HG03521 (cell line): ENCODE results near the gene POLK.
"Not testable (repeated sequence)": the region's sequence is repeated elsewhere in the genome, so short reads cannot be mapped to it uniquely, and the experiment has no call there.

Experiments
- ATAC-seq: cut with Tn5 transposase; IDR thresholded peaks from one replicate; pipeline ENCODE4 v1.9.1; 2021; ENCODE audit warnings: mild to moderate bottlenecking, moderate library complexity; ENCODE audit not compliant: unreplicated experiment

Gene POLK

DNA sequence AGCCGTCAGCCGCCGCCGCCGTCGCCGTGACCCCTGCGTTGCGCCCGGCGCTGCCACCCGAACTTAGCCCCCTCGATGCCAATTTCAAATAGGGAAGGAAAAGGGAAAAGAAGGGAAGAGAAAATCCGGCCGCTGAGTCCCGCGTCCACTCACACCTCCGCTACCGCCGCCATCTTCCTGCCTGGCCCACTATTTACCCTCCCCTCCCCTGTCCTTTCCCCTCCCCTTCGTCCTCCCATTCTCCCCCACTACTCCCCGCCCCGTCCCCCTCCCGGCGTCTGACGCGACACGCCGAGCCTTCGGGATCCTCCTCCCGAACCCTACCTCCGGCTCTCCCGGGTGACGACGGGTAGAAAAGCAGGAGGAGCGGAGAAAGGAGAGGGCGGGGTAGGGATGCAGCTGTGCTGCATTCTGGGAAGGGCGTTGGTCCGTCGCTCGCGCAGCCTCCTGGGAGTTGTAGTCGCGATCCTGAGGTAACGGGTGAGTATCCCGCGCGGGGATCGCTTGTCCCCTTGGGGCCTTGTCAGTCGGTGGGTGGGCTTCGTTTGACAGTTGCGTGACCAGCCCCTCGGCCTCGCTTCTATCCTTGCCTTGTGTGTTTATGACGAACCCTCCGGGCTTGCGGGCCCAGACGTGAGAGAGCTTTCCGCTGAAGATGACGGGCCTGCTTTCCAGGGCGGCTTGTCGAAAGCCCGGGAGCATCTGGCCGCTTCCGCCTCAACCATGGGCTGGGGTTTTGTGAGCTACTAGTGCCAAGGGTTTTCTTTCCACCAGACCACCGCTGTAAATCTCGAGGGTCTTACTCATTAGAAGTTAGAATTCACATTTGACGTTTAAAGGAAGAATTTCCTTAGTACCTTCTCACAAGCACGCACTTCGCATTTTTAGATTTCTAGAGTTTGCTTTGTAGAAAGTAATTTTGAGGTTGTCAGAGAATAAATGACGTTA is at the start of gene POLK, which contains the start of gene CERT1:
POLK (plus strand) TSS at position 457 of the 948 bp plus-strand sequence.
CERT1 (minus strand) TSS at position 195 of the 948 bp plus-strand sequence. CDS start 422 bp downstream, outside the sequence.
- ATAC-seq = peak; percentile 82

DNA sequence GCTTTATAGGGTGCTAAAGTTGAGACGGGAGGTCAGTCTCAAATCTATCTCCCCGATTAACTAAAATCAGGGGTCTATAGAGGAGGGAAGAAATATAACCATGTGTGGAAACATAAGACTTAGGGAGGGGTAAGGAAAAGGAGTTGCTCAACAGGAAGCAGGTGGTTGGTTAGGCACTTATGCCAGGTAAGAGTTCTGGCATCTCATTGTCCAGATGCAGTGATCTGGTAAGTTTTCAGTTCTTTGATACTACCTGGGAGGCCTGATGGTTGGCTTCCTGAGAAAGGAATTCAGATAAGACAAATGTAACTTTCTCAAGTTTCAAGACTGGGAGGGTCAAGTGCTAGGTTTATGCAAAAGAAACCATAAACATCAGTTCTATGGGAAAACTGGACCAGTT is 48.0 kb upstream of the POLK start:
- ATAC-seq = no peak

DNA sequence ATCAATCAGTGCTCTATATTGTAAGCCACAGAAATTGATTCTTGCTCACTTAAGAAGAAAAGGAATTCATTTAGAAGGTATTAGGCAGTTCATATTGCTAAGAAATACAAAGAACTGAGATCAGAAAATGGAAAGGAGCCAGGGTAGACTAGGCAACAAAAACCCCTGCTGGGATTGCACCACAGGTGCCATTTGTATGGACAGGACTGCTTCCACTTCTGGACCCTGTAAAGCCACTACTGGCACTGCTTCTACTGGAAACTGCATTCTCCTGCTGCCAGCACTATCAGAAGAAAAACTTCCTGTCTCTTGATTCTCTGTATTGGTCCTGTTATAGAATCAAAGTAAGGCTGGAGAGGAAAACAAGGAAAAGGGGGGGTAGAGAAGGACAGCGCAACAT is 46.2 kb upstream of the POLK start:
- ATAC-seq = no peak

DNA sequence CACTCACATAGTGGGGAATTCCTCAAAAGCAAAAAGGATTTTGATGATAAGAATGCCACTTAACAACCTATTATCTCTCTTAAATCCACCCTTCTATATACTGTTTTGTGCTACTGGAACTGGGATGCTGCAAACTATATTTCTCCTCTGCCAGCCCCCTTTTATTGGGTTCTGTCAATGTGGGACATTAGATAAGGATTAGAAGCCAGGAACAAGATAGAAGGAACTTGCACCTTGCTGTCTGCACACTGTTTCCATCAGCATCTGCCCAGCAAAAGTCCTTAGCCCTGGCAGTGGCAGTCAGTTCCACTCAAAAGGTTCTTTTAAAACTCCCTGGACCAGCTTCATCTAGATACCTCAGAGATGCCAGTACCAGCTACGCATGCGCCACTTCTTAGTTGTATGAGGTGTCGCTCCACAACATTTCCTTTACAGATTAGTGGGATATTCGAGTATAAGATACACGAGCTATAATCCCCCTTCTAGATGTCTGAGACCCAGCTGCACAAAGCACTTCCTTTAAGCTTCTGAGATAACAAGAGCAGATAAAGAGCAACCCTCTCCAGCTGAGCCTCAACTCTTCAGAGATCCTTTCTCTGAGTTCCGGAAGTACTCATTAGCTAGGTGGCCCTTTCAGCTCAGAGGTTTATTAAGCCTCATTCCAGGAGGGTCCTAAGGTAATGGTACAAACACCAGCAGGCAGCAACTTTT is 45.5 kb upstream of the POLK start:
- no peak for ATAC-seq

DNA sequence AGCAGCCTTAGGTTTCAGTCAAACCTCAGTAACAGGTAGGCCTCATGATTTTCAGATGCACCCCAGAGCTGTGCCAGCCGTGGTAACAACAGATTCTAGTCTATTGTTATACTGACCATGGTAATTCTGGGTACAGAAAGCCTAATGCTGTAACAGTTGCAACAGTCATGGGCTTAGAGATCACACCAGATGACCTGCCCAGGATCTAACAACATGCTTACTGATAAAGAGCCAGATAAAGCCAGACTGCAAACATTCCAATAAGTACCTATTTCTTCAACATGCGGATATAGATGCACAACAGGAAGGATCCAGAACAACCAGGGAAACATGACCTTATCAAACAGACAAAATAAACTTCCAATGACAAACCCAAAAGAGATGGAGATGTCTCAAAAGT is 43.1 kb upstream of the POLK start:
- ATAC-seq = no peak

DNA sequence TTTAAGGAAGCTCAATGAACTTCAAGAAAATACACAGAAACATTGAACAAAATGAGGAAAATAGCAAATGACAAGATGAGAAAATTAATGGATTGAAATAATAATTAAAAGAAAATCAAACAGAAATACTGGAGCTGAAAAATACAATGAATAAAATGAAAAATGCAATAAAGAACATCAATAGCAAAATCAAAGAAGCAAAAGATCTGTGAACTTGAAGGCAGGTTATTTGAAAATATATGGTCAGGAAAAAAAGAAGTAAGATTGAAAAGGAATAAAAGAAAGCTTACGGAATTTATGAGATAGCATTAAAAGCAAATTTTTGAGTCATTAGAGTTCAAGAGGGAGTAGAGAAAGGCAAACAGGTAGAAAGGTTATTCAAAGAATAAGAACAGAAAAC is 42.7 kb upstream of the POLK start:
- ATAC-seq = no peak

DNA sequence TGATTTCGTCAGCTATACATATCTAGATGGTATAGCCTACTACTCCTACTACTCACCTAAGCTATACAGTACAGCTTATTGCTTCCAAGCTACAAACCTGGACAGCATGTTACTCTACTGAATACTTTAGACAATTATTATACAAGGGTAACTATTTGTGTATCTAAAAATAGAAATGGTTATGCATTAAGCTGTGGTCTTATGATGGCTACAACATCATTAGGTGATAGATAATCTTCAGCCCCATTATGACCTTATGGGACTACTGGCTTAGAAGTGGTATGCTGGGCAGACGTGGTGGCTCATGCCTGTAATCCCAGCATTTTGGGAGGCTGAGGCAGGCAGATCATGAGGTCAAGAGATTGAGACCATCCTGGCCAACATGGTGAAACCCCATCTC is 40.5 kb upstream of the POLK start:
- ATAC-seq = no peak

DNA sequence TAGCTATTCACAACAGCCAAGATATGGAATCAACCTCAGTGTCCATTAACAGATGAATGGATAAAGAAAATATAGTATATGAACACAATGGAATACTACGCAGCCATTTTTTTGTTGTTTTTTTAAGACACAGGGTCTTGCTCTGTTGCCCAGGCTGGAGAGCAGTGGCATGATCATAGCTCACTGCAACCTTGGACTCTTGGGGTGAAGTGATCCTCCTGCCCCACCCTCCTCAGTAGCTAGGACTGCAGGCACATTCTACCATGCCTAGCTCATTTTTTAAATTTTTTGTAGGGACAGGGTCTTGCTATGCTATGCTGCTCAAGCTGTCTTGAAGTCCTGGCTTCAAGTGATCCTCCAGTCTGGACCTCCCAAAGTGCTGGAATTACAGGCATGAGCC is 38.7 kb upstream of the POLK start:
- ATAC-seq = no peak

DNA sequence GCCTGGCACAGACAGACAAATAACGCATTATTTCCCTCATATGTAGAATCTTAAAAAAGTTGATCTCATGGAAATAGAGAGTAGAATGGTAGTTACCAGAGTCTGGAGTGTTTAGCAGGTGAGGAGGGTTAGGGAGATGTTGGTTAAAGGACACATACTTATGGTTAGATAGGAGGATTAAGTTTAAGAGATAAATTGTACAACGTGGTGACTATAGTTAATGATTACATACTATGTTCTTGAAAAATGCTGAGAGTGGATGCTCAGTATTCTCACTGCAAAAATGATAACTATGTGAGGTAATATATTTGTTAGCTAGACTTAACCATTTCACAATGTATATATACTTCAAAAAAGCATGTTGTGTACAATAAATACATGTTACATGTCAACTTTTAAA is 38.2 kb upstream of the POLK start:
- no peak for ATAC-seq

DNA sequence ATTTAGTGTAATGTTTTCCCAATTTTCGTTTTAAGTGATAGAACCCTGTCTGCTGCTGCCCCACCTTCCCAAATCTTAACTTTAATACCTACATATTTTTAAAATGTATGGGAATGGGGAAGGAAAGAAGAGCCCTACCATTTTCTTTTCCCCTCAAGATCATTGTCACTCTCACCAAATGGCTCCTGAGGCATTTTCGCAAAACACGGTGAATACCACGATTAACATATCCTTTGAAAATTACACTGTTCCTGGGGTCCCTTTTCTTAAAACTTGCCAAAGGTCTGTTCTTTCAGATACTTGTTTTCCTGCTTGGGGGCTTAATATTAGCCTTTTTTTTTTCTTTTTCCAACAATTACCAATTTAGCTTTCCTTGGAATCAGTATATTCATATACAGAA is 36.3 kb upstream of the POLK start:
- no peak for ATAC-seq

DNA sequence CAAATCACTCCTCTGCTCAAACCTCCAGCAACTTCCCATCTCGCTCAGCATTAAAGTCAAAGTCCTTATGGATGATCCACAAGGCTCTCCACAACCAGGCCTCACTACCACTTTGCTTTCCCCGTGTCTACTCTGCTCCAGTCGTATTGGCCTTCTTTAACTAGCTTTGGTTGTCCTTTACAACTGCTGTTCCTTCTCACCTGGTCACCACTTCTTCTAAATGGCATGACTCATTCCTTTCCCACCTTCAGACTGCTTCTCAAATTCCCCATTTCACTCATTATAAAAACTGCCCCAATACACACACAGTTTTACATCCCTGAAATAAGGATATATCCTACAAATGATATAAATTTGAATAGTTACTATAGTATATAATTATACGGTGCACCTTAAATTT is 30.7 kb upstream of the POLK start:
- ATAC-seq = no peak

DNA sequence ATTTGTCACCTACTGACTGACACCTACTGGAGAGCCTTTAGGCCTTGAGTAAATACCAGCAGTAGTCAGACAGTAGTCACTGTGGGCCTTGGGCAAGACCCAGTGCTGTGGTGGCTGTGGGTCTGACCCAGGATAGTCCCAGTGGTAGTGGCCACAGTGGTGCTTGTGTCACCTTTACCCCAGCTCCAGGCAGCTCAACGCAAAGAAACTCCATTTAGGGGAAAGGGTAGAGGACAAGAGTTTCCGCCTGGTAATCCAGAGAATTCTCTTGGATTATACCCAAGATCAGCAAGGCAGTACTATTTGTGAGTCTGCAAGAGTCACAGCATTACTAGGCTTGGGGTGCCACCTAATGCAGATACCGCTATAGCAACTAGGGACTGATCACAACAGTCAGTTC is 29.2 kb upstream of the POLK start:
- ATAC-seq = no peak

DNA sequence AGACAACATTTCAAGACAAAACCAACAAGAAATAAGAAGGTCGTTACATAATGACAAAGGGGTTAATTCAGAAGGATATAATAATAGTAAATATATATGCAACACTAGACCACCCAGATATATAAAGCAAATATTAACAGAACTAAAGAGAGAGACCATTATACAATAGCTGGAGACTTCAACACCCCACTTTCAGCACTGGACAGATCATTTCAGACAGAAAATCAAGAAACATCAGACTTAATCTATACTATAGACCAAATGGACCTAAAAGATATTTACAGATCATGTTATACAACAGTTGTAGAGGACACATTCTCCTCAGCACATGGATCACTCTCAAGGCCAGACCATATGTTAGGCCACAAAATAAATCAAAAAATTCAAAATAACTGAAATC is 27.1 kb upstream of the POLK start:
- no peak for ATAC-seq

DNA sequence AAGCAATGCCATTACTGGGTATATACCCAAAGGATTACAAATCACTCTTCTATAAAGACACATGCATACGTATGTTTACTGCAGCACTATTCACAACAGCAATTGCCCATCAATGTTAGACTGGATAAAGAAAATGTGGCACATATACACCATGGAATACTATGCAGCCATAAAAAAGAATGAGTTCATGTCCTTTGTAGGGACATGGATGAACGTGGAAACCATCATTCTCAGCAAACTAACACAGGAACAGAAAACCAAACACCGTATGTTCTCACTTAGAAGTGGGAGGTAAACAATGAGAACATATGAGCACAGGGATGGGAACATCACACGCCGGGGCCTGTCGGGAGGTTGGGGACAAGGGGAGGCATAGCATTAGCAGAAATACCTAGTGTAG is 21.8 kb upstream of the POLK start:
- ATAC-seq = not testable (repeated sequence)

DNA sequence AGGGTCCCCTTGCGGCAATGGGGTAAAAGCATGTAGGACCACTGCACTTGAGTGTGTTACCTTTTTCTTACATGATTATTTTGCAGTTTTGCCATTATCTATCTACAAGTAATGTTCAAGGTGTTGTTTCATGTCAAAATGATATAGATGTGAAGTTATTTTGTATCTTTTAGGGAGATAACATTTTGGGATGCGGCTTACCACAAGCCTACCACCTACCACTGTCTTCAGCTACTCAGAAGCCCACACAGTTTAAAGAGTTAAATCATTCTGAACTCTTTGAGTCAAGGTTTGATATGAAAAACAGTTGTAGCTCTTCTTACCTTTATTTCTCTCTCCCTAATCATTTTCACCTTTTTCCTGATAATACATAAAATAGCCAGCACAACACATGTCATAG is 20.1 kb upstream of the POLK start:
- no peak for ATAC-seq

DNA sequence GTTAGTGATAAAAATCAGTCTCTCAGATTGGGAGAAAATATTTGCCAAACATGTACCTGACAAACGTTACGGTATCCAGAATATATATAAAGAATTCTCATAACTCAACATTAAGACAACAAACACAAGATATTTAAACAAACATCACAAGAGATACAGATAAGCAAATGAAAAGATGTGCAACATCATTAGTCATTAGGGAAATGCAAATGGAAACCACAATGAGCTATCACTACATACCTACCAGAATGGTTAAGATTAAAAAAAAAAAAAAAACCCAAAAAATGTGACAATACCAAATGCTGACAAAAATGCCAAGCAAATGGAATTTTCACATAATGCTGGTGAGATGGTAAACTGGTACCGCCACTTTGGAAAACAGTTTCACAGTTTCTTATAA is 15.7 kb upstream of the POLK start:
- no peak for ATAC-seq

DNA sequence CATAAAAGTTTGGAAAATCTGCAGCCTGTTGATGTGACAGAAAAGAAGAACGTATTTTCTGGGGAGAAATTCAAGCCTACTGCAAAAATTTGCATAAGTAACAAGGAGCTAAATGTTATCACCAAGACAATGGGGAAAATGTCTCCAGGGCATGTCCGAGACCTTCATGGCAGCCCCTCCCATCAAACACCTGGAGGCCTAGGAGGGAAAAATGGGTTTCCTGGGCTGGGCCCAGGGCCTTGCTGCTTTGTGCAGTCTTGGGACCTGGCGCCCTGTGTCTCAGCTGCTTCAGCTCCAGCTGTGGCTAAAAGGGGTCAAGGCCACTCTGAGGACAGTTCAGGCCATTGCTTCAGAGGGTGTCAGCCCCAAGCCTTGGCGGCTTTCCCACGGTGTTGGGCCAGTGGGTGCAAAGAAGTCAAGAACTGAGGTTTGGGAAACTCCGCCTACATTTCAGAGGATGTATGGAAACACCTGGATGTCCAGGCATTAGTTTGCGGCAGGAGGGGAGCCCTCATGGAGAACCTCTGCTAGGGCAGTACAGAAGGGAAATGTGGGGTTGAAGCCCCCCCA is 13.4 kb upstream of the POLK start:
- ATAC-seq = no peak

DNA sequence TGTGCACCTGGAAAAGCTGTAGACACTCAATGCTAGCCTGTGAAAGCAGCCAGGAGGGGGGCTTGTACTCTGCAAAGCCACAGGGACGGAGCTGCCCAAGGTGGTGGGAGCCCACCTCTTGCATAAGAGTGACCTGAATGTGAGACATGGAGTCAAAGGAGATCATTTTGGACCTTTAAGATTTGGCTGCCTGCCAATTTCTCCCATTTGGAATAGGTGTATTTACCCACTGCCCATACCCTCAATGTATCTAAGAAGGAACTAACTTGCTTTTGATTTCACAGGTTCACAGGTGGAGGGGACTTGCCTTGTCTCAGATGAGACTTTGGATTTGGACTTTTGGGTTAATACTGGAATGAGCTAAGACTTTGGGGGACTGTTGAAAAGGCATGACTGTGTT is 12.8 kb upstream of the POLK start:
- ATAC-seq = not testable (repeated sequence)

DNA sequence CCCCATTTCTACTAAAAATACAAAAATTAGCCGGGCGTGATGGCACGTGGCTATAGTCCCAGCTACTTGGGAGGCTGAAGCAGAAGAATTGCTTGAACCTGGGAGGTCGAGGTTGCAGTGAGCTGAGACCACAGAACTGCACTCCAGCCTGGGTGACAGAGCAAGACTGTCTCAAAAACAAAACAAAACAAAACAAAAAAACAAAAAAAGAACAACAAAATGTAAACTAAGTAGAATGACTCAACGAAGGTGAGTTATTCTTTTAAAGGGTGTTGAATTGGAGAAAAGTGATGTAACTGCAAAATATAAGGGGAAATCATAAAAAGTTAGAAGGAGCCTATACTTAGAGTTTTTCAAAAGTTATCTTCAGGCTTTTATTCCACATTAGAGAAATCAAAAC is 6.6 kb upstream of the POLK start:
- not testable (repeated sequence) for ATAC-seq

DNA sequence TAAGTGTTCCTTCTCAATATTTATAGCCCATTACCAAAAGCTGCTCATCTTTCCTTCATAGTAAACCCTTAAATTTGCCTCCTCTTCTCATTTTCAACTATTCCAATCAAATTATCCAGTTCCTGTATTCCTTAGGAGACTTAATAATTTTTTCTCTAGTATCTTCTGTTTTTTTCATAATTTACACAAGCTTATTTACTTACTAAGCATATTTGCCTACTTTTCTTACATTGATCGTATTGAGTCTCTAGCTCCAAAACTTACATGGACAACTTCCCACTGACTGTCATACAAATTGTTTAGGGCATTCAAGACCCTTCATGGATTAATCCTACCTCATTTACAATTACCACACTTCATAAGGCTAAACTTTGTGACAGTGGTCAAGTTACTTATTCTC is 3.9 kb upstream of the POLK start:
- no peak for ATAC-seq

DNA sequence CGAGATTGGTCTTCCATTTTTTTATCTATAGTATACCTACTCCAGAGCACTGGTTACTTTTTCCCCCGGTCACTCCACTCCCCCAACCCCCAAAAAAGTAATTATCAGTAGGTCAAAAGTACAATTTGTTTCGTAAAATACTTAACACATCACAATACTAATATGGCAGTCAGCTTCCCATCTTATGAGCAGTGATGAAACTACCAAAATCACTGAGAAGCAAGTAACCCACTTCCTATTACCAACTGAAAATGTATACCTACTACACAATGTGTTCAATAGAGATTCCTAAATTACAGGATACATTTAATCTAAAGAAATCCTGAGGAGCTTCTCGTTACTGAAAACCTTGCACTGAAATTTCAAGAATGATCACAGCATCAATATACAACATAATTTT is 2.1 kb upstream of the POLK start:
- ATAC-seq = no peak

DNA sequence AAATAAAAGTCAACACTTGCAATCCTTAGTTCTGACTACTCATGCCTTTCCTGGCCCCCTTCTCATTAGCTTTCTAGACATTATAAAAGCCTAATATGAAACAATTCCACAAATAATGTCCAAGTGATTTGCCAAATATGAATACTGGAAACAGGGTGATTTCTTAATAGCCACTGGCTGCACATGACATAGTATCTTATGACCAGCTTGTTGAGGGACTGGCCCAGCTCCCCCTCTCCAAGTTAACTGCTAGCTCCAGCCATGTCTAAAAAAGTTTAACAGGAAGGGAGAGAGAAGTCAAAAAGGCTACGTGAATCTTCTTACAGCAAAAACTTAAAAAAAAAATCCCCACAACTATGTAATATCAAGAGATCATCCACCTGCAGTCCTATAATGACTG is 1.7 kb upstream of the POLK start:
- ATAC-seq = no peak
